Stimulated activated CD4-positive, alpha-beta T cell treated with anti-CD3 and anti-CD28 coated beads, Interleukin-1b, Interleukin-23, amount 100 ng/mL, for 1 hour (primary cell): ENCODE results near the gene STARD7.
"Not testable (repeated sequence)": the region's sequence is repeated elsewhere in the genome, so short reads cannot be mapped to it uniquely, and the experiment has no call there.

Experiments used
- DNase-seq, 2 donors: peaks; one replicate each; pipeline ENCODE4 v3.0.0-alpha.2; 2020; ENCODE audit warnings: low read depth in 2 of 2

Gene STARD7

DNA sequence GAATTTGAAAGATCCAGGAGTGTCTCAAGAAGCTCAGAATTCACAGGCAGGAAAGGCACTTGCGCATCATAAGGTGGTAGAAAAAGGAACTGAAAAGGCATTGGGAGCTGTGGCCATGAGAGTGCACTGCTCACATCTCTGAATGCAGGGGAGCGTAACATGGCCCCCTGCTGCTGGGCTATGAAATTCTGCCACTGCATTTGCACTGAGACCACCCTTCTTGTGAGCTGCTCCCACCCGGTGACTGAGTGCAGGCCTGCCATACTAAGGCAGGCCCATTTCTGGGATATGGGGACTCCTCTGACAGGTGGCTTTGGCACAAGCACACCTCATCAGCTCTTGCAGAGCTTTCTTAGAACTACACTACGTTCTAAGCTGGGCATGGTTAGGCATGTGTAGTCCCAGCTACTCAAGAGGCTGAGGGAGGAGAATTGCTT, 25.3 kb upstream of the STARD7 start:
- DNase-seq, result no peak

GRCh38 chr2:96233436-96233835, 24.8 kb upstream of the STARD7 start:
- DNase-seq, result no peak

DNA sequence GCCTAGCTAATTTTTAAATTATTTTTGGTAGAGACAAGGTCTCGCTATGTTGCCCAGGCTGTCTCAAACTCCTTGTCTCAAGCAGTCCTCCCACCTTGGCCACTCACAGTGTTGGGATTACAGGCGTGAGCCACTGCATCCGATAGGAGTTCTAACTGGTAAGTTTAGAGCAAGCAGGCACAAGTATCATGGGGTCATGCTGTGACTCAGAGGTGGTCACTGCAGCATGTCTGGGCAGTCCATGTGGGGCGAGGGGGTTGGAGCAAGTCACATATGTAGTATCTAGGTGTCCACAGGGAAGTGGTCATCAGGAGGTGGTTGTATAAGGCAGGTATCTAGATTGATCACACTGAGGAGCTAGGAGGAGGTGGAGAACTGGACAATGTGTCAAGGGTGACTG, 22.7 kb upstream of the STARD7 start:
- DNase-seq, result no peak

- DNase-seq, result no peak
These were observed 16.4 kb upstream of the STARD7 start for GRCh38 chr2:96225016-96225533.

DNA sequence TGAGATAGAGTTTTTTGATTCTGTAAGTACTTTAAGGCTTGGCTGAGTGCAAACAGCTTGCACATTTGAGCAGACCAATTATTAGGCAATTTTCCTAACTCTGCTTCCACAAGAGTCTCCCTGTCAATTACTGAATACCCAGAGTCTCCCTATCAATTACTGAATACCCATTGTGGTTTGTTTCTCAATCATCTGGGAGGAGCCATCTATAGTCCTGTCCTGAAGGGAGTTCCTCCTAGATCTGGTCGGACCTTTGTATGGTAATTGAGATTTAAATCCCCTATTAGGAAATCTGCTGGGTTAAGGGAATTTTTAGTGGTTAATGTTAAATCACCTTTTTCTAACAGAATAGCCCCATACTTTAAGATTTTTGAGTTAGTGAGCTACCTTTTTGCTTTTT, 12.5 kb upstream of the STARD7 start:
- not testable (repeated sequence) for DNase-seq

DNA sequence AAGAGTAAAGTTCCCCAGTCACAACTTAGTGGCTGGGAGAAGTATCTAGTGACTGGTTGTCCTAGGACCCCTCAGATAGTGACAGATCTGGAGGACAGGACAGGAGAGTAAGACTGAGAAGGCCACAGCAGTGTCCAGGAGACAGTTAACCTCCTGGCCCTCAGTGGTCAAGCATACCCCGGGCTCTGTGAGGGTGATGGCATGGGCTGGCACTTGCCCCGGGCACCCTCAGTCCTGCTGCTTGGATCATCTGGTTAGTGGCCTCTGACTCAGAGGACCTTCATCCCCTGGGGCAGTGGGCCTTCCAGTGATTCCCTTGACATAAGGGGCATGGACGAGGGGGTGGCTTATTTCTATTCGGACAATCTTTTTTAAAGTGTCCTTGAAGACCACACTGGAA, 11.3 kb upstream of the STARD7 start:
- DNase-seq, result not testable (repeated sequence)

DNA sequence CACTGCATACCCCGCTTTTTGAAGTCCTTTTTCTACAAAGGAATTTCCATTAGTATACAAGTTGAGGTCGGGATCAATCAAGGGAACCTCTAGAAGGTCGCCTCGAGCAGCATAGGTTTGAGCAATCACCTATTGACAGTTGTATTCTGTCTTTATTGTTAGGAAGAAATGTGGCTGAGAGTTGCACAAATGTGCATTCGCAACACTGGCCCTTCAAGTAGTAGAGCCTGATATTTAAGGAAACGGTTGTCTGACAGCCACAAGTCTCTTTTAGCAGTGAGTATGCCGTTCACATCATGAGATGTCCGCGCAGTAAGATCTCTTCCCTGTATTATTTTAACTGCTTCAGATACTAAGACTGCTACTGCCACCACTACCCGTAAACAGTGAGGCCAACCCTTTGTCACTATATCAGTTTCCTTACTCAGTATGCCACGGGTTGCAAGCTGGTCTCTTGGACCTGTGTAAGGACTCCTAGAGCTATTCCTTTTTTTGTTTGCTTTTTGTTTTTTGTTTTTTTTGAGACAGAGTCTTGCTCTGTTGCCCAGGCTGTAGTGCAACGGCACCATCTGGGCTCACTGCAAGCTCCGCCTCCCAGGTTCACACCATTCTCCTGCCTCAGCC, 10.0 kb upstream of the STARD7 start:
- DNase-seq, result no peak

DNA sequence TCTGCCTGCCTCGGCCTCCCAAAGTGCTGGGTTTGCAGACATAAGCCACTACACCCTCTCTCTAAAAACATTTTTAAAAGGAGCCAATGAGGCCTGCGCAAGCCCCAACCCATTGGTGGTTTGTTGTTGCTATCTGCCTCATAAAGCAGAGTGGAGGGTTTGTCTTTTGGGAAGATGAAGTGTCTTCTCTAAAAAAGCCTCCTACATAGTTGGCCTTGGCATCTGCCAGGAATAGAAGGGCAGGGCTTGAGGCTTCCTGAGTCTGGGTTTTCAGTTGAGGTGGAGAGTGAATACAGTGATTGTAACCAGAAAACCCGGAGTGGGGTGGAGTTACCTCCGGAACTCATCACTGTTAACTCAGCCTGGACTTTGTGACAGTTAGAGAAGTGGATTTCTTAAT, 5.9 kb upstream of the STARD7 start:
- DNase-seq, result no peak

GRCh38 chr2:96213379-96213778, 4.8 kb upstream of the STARD7 start:
- no peak for DNase-seq

DNA sequence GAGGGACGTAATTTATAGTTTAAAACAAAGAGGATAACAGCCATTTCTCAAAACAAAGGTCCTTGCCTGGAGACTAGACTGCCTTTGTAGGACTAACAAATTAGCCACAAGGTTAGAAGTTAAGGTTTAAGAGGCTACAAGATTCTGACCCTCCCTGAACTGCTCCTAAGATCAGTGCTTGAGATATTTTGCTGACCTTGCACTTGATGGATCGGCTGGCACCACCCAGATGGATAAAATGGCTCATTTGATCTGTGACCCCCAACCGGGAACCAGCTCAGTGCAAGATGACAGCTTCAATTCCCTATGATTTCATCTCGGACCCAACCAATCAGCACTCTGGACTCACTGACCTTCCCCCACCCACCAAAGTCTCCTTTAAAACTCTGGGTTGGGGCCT, 3.7 kb upstream of the STARD7 start:
- no peak for DNase-seq

- no peak for DNase-seq
These were observed 1.1 kb upstream of the STARD7 start for GRCh38 chr2:96209729-96210085.

- DNase-seq, result no peak
These were observed 543 bp upstream of the STARD7 start for GRCh38 chr2:96209011-96209728.

DNA sequence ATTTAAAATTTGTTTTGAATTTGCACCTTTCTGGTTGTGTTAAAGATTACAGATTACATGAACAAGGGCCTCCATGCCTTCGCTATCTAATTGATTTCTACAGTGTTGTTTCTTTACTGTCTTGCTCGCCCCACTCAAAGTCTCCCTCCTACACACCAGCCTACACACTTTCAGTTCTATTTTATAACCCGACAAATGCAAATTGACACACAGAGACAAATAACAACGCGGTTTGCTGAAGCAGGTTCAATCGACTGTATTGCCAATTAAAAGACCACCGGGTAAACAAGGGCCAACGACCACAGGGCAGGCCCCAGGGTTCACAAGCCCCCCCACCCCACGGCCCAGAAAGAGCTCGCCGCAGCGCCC, 869 bp downstream of the STARD7 start:
- peak in 1 of 2 donors; percentile 1 for DNase-seq

GRCh38 chr2:96207073-96207773, 1.4 kb downstream of the STARD7 start:
- DNase-seq, result no peak

- DNase-seq, result no peak
These were observed 2.7 kb downstream of the STARD7 start for GRCh38 chr2:96205888-96206287.

- no peak for DNase-seq
These were observed 3.6 kb downstream of the STARD7 start for GRCh38 chr2:96204836-96205624.

DNA sequence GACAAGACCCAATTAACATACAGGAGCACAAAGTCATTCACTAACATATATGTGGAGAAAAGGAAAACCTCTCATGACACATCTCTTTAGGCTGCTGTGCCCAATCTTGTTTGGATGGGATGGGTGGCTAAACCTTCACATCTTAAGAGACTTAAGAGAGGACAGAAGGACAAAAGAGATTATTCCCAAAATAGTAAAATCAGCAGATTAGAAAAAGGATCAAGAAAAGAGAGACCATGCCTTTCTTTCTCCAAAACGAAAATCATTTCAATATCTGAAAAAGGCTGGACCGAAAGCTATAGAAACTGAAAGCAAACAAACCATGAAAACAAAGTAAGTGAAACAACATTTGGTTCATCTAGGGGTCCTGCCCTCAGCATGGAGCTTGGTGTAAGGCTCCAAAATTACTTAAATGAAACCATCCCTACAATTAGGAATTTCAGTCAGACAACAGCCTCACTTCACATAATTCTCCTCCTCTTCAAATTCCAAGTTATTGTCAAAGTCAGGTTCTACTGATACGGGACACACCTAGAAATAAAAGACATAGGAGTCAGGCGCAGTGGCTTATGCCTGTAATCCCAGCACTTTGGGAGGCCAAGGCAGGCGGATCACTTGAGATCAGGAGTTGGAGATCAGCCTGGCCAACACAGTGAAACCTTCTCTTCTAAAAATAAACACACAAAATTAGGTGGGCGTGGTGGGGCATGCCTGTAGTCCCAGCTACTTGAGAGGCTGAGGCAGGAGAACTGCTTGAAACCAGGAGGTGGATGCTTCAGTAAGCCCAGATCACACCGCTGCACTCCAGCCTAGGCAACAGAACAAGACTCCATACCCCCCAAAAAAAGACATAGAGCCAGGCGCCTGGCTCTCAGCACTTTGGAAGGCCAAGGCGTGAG, 5.2 kb downstream of the STARD7 start:
- no peak for DNase-seq

- no peak for DNase-seq
These were observed 6.3 kb downstream of the STARD7 start for GRCh38 chr2:96202152-96202854.

DNA sequence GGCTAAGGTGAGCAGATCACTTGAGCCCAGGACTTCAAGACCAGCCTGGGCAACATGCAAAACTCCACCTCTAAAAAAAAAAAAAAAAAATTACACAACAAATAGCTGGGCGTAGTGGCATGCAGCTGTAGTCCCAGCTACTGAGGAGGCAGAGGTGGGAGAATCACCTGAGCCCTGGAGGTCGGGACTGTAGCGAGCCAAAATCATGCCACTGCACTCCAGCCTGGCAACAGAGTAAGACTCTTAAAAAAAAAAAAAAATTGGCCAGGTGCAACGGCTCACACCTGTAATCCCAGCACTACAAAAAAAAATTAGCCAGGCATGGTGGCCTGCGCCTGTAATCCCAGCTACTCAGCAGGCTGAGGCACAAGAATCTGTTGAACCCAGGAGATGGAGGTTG, 7.3 kb downstream of the STARD7 start:
- DNase-seq, result no peak

DNA sequence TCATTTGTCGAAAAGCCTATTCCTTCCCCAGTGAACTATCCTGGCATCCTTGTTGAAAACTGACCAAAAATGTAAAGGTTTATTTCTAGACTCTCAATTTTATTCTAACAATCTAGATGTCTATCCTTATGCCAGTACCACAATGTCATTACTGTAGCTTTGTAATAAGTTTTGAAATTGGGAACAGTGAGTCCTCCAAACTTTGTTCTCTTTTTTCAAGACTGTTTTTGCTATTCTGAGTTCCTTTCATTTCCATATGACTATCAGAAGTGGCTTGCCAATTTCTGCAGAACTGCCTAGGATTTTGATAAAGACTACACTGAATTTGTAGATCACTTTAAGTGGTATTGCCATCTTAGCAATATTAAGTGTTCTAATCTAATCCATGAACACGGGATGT, 9.7 kb downstream of the STARD7 start:
- no peak for DNase-seq
